Measurements from ENCODE around the gene SULT2A1.
"Not testable (repeated sequence)": the region's sequence is repeated elsewhere in the genome, so short reads cannot be mapped to it uniquely, and the experiment has no call there.

The SULT2A1 gene

DNA sequence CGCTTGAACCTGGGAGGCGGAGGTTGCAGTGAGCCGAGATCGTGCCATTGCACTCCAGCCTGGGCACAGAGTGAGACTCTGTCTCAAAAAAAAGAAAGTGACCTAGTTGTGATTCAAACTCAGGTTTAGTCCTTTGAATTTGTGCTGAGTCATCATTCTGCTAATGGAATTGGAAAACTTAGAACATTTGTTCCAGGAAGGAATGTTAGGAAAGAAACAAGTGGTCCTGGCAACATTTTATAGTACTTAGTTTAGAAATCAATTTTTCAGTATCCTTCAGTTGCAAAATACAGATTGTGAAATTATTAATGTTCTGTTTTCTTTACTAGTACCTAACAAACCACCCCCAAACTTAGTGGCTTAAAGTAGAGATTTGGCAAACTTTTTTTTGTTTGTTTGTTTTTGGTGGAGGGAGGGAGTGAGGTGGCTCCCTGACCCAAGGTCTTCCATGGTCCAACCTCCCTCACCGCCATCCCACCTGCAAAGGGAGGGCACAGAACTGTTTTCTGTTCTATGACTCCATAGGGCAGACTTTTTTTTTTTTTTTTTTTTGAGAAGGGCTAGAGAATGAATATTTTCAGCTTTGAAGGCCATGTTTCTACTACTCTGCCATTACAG is 9.2 kb upstream of the SULT2A1 start:
- Histone ChIP-seq H3K4me3 (ENCODE audit: insufficient read depth, low read depth, low read length, poor library complexity, severe bottlenecking) (no peak overlapping the region), H3K27ac (ENCODE audit: insufficient read depth, low read length, poor library complexity, severe bottlenecking) (no peak overlapping the region), H3K27me3 (replicated peaks; ENCODE audit: control insufficient read depth, insufficient read depth, low read length, poor library complexity, severe bottlenecking) (no peaks in the 10 kb centered on the region), H3K4me1 (ENCODE audit: control insufficient read depth, insufficient read depth, low read length, poor library complexity, severe bottlenecking) (no peaks in the 10 kb centered on the region), H3K36me3 (ENCODE audit: control insufficient read depth, insufficient read depth, low read length) (no peaks in the 10 kb centered on the region), H3K9me3 (ENCODE audit: control insufficient read depth, low read length) (no peaks in the 10 kb centered on the region)
- DNase-seq: no peak

DNA sequence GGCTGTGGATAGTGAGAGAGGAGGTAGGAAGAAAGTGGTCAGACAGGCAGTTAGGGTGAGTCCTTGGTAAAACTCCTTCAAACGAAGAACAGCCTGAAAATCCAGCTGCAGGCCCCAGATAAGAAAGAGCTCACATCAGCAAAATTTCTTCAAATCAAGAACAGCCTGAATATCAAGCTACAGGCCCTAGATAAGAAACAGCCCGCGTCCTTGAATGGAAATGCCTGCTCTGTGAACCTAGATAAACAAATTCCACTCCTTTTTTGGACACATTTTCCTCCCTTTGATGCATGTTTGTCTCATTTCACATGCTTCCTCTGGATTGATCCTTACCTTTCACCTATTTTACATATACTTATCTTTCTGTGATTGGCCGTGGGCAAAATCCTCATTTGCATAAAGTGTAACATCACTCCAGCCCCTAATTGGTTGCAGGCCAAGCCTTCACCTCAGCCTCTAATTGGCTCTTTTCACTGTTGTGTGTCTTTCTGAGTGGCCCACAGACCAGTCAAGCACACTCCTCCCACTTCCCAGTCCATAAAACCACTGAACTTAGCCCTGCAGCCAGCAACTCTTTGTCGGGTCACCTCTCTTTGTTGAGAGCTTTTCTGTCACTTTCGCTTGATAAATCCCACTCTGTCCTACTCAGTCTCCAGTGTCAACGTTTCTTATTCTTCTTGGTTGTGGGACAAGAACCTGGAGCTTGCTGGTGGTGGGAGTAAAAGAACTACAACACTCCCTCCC is 6.0 kb upstream of the SULT2A1 start:
- H3K36me3 ChIP-seq (ENCODE audit: control insufficient read depth, insufficient read depth, low read length): no peaks in the 10 kb centered on the region
- no peak overlapping the region for H3K4me3 ChIP-seq (ENCODE audit: insufficient read depth, low read depth, low read length, poor library complexity, severe bottlenecking)
- H3K27ac ChIP-seq (ENCODE audit: insufficient read depth, low read length, poor library complexity, severe bottlenecking): no peak overlapping the region
- no peak for DNase-seq
- H3K4me1 ChIP-seq (ENCODE audit: control insufficient read depth, insufficient read depth, low read length, poor library complexity, severe bottlenecking): no peaks in the 10 kb centered on the region
- H3K27me3 ChIP-seq (replicated peaks; ENCODE audit: control insufficient read depth, insufficient read depth, low read length, poor library complexity, severe bottlenecking): no peaks in the 10 kb centered on the region
- no peaks in the 10 kb centered on the region for H3K9me3 ChIP-seq (ENCODE audit: control insufficient read depth, low read length)

DNA sequence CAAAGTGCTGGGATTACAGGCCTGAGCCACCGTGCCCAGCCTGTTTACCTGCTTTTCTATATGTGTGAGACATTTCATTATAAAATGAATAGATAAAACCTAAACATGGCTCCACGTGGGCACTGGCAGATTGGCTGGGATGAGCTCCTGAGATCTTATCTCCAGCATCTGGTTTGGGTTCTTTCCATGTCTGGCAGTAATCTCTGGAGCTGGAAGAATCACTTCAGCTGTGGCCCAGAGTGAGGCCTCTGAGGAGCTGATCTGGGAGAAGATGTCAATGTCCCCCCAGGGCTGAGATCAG is 5.5 kb upstream of the SULT2A1 start:
- no peak overlapping the region for H3K4me3 ChIP-seq (ENCODE audit: insufficient read depth, low read depth, low read length, poor library complexity, severe bottlenecking)
- no peaks in the 10 kb centered on the region for H3K4me1 ChIP-seq (ENCODE audit: control insufficient read depth, insufficient read depth, low read length, poor library complexity, severe bottlenecking)
- no peaks in the 10 kb centered on the region for H3K27me3 ChIP-seq (replicated peaks; ENCODE audit: control insufficient read depth, insufficient read depth, low read length, poor library complexity, severe bottlenecking)
- no peaks in the 10 kb centered on the region for H3K36me3 ChIP-seq (ENCODE audit: control insufficient read depth, insufficient read depth, low read length)
- H3K9me3 ChIP-seq (ENCODE audit: control insufficient read depth, low read length): no peaks in the 10 kb centered on the region
- no peak overlapping the region for H3K27ac ChIP-seq (ENCODE audit: insufficient read depth, low read length, poor library complexity, severe bottlenecking)
- DNase-seq: no peak

DNA sequence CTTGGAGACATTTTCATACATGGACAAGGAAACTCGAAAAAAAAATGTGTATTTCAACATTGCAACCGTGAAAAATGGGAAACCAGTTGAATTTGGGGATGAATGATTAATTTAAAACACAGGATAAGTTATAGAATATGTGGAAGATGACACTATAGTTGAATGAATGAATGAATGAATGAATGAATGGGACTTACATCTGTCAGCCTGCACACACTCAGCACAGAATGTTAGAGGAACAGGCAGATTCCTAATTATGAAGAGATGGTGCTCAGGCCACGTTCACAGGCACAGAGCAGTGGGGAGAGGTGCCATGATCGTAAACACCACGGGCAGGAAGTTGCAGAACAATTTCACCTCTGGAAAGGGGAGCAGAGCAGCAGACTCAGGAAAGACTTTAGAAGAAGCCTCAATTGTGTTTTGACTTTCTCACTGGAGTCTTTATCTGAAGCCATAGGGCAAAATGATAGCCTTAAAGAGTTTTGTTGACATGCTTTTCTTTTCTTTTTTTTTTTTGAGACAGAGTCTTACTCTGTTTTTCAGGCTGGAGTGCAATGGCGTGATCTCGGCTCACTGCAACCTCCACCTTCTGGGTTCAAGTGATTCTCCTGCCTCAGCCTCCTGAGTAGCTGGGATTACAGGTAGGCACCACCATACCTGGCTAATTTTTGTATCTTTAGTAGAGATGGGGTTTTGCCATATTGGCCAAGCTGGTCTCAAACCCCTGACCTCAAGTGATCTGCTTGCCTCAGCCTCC is 4.9 kb upstream of the SULT2A1 start:
- DNase-seq: no peak
- H3K27ac ChIP-seq (ENCODE audit: insufficient read depth, low read length, poor library complexity, severe bottlenecking): no peak overlapping the region

DNA sequence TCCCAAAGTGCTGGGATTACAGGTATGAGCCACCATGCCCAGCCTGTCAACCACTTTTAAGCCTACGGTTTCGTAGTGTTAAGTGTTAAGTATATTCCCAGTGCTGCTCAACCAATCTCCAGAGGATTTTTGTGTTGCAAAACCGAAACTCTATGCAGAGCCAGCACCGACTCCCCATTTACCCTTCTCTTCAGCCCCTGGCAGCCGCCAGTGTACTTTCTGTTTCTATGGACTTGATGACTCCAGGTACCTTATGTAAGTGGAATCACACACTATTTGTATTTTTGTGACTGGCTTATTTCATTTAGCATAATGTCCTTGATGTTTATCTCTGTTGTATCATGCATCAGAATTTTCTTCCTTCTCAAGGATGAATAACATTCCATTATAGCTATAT is 1.1 kb downstream of the SULT2A1 start:
- DNase-seq: no peak
- Histone ChIP-seq H3K27ac (ENCODE audit: insufficient read depth, low read length, poor library complexity, severe bottlenecking) (no peak overlapping the region), H3K27me3 (replicated peaks; ENCODE audit: control insufficient read depth, insufficient read depth, low read length, poor library complexity, severe bottlenecking) (no peaks in the 10 kb centered on the region), H3K9me3 (ENCODE audit: control insufficient read depth, low read length) (no peaks in the 10 kb centered on the region), H3K4me3 (ENCODE audit: insufficient read depth, low read depth, low read length, poor library complexity, severe bottlenecking) (no peak overlapping the region), H3K36me3 (ENCODE audit: control insufficient read depth, insufficient read depth, low read length) (no peaks in the 10 kb centered on the region), H3K4me1 (ENCODE audit: control insufficient read depth, insufficient read depth, low read length, poor library complexity, severe bottlenecking) (no peaks in the 10 kb centered on the region)

More for the DNA sequence above, 4.9 kb upstream of the SULT2A1 start:
- Histone ChIP-seq H3K9me3 (ENCODE audit: control insufficient read depth, low read length) (no peaks in the 10 kb centered on the region), H3K4me3 (ENCODE audit: insufficient read depth, low read depth, low read length, poor library complexity, severe bottlenecking) (no peak overlapping the region), H3K27me3 (replicated peaks; ENCODE audit: control insufficient read depth, insufficient read depth, low read length, poor library complexity, severe bottlenecking) (no peaks in the 10 kb centered on the region), H3K36me3 (ENCODE audit: control insufficient read depth, insufficient read depth, low read length) (no peaks in the 10 kb centered on the region), H3K4me1 (ENCODE audit: control insufficient read depth, insufficient read depth, low read length, poor library complexity, severe bottlenecking) (no peaks in the 10 kb centered on the region)

DNA sequence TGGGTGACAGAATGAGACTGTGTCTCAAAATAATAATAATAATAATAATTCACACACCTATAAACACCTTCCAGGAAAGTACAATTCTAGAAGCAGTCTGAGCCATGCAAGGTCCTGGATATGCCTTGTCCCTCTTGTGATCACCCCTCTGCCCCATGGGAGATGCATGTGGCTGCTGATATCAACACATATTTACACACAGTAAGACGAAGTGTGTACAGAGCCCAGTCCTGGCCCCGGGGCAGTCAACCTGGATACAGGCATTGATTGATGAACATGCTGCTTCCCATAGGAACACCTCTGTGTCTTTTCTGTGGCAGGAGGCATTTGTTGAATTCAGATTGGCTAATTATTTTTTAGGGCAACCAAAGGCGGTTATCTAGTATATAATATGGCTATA is 3.2 kb downstream of the SULT2A1 start:
- DNase-seq: no peak
- Histone ChIP-seq H3K9me3 (ENCODE audit: control insufficient read depth, low read length) (no peaks in the 10 kb centered on the region), H3K27ac (ENCODE audit: insufficient read depth, low read length, poor library complexity, severe bottlenecking) (no peak overlapping the region), H3K27me3 (replicated peaks; ENCODE audit: control insufficient read depth, insufficient read depth, low read length, poor library complexity, severe bottlenecking) (no peaks in the 10 kb centered on the region), H3K4me1 (ENCODE audit: control insufficient read depth, insufficient read depth, low read length, poor library complexity, severe bottlenecking) (no peaks in the 10 kb centered on the region), H3K4me3 (ENCODE audit: insufficient read depth, low read depth, low read length, poor library complexity, severe bottlenecking) (no peak overlapping the region), H3K36me3 (ENCODE audit: control insufficient read depth, insufficient read depth, low read length) (no peaks in the 10 kb centered on the region)

DNA sequence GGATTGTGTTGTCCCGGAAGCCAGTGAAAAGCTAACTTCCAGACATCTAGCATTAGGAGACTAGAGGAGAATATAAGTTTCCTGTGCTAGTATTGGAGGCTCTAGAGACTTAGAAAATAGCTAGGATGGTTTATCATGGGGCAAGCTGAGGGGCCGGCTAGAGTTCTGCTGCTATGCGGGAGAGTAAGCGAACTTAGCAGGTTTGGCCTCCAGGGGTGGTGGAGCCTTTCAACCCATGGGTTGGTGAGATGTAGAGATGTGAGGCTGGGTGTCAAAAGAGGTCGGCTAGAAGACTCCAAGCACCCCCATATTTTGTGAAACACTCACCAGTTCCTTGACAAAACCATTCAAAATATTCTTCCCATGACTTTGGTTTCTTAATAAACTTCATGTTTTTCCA is 4.4 kb downstream of the SULT2A1 start:
- Histone ChIP-seq H3K36me3 (ENCODE audit: control insufficient read depth, insufficient read depth, low read length) (no peaks in the 10 kb centered on the region), H3K9me3 (ENCODE audit: control insufficient read depth, low read length) (no peaks in the 10 kb centered on the region), H3K4me1 (ENCODE audit: control insufficient read depth, insufficient read depth, low read length, poor library complexity, severe bottlenecking) (no peaks in the 10 kb centered on the region), H3K4me3 (ENCODE audit: insufficient read depth, low read depth, low read length, poor library complexity, severe bottlenecking) (no peak overlapping the region), H3K27me3 (replicated peaks; ENCODE audit: control insufficient read depth, insufficient read depth, low read length, poor library complexity, severe bottlenecking) (no peaks in the 10 kb centered on the region), H3K27ac (ENCODE audit: insufficient read depth, low read length, poor library complexity, severe bottlenecking) (no peak overlapping the region)
- DNase-seq: no peak

DNA sequence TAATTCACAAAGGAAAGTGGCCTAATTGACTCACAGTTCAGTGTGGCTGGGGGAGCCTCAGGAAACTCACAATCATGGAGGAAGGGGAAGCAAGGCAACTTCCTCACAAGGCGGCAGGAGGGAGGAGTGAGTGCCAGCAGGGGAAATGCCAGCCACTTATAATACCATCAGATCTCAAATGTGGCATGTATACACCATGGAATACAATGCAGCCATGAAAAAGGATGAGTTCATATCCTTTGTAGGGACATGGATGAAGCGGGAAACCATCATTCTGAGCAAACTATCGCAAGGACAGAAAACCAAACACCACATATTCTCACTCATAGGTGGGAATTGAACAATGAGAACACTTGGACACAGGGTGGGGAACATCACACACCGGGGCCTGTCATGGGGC is 6.7 kb downstream of the SULT2A1 start:
- not testable (repeated sequence) for H3K27ac ChIP-seq (ENCODE audit: insufficient read depth, low read length, poor library complexity, severe bottlenecking); H3K4me3 ChIP-seq (ENCODE audit: insufficient read depth, low read depth, low read length, poor library complexity, severe bottlenecking); DNase-seq; H3K36me3 ChIP-seq (ENCODE audit: control insufficient read depth, insufficient read depth, low read length); H3K27me3 ChIP-seq (replicated peaks; ENCODE audit: control insufficient read depth, insufficient read depth, low read length, poor library complexity, severe bottlenecking); H3K9me3 ChIP-seq (ENCODE audit: control insufficient read depth, low read length); H3K4me1 ChIP-seq (ENCODE audit: control insufficient read depth, insufficient read depth, low read length, poor library complexity, severe bottlenecking)

DNA sequence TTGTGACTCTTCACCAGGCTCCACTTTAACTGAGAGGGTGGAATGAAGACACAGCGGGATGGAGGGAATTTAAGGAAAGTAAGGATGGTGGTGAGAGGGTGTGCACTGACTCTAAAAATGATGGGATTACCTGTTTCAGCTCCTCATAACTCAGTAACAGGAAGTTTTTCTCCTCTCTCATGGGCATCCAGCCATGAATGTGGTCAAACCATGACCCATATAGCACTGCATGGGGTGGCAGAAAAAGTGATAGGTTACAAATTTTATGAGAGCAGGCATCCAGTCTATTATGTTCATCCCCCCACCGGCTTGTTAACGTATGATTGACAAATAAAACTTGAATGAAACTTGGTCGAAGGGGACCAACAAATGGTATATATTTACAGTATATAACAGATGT is 7.2 kb downstream of the SULT2A1 start:
- H3K9me3 ChIP-seq (ENCODE audit: control insufficient read depth, low read length): no peaks in the 10 kb centered on the region
- H3K27me3 ChIP-seq (replicated peaks; ENCODE audit: control insufficient read depth, insufficient read depth, low read length, poor library complexity, severe bottlenecking): no peaks in the 10 kb centered on the region
- no peak overlapping the region for H3K27ac ChIP-seq (ENCODE audit: insufficient read depth, low read length, poor library complexity, severe bottlenecking)
- no peak for DNase-seq
- H3K4me3 ChIP-seq (ENCODE audit: insufficient read depth, low read depth, low read length, poor library complexity, severe bottlenecking): no peak overlapping the region
- H3K36me3 ChIP-seq (ENCODE audit: control insufficient read depth, insufficient read depth, low read length): no peaks in the 10 kb centered on the region
- no peaks in the 10 kb centered on the region for H3K4me1 ChIP-seq (ENCODE audit: control insufficient read depth, insufficient read depth, low read length, poor library complexity, severe bottlenecking)

DNA sequence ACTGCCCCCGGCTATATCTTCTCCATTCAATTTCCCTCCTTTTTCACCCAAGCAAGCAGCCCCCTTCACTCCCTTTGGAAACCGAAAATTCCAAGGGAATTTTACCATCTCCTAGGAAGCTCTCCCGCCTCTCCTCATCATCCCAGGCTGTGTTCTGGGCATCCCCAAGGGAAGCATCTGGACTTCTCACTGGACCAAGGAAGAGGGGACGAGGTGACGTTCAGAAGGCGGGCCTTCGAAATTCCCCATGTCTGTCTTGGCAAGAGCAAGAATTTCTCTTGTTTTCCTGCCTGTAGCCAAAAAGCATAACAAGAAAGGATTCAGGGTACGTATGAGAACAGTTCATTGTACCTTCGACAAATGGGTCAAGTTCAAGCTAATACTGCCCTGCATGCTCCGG is 20.9 kb downstream of the SULT2A1 start:
- no peaks in the 10 kb centered on the region for H3K27me3 ChIP-seq (replicated peaks; ENCODE audit: control insufficient read depth, insufficient read depth, low read length, poor library complexity, severe bottlenecking)
- H3K27ac ChIP-seq (ENCODE audit: insufficient read depth, low read length, poor library complexity, severe bottlenecking): no peak overlapping the region
- DNase-seq: no peak
- H3K4me1 ChIP-seq (ENCODE audit: control insufficient read depth, insufficient read depth, low read length, poor library complexity, severe bottlenecking): no peaks in the 10 kb centered on the region
- H3K4me3 ChIP-seq (ENCODE audit: insufficient read depth, low read depth, low read length, poor library complexity, severe bottlenecking): no peak overlapping the region
- H3K9me3 ChIP-seq (ENCODE audit: control insufficient read depth, low read length): no peaks in the 10 kb centered on the region
- no peaks in the 10 kb centered on the region for H3K36me3 ChIP-seq (ENCODE audit: control insufficient read depth, insufficient read depth, low read length)

All from effector memory CD4-positive, alpha-beta T cell (primary cell).